CD4-positive, alpha-beta memory T cell (primary cell): ENCODE measurements around the gene ABCB6. TPM values are rescaled to one million over a fixed set of nuclear protein-coding genes. Genes with fewer than 3 reads are reported as not detected.
A peak's percentile ranks its signal among the peaks of the same experiment; 100 is the strongest.
"Not testable (repeated sequence)": the region's sequence is repeated elsewhere in the genome, so short reads cannot be mapped to it uniquely, and the experiment has no call there.

ENCODE experiments used
- CTCF ChIA-PET: fragments of 350-600 bp; sonication (Branson Sonifier 250); formaldehyde crosslinking; loops from one replicate; lab custom pipeline; 2021; ENCODE audit warnings: inconsistent platforms; ENCODE audit not compliant: partially characterized antibody; lab: Charles Lee
- POLR2A ChIA-PET: fragments of 350-600 bp; sonication (Branson Sonifier 250); formaldehyde crosslinking; loops from one replicate; lab custom pipeline; 2021; ENCODE audit not compliant: partially characterized antibody; lab: Charles Lee
- DNase-seq, 5 donors: peaks; one replicate each; pipeline versions ENCODE4 v3.0.0 to v3.0.0-alpha.2; 2020 to 2022; ENCODE audit warnings: mixed read lengths in 1 of 5
- H3K27ac ChIP-seq: one replicate; pipeline ENCODE4 v1.7.0; 2013; ENCODE audit warnings: low read depth, low read length
- H3K27me3 ChIP-seq: 2 replicates; pipeline ENCODE4 v1.7.0; 2013; ENCODE audit warnings: mild to moderate bottlenecking, low read length, moderate library complexity; ENCODE audit not compliant: insufficient read depth
- H3K36me3 ChIP-seq: 2 replicates; pipeline ENCODE4 v1.7.0; 2013; ENCODE audit warnings: mild to moderate bottlenecking, low read length, moderate library complexity; ENCODE audit not compliant: insufficient read depth
- H3K4me1 ChIP-seq: 2 replicates; pipeline ENCODE4 v1.7.0; 2013; ENCODE audit warnings: mild to moderate bottlenecking, low read length, moderate library complexity; ENCODE audit not compliant: insufficient read depth
- H3K4me3 ChIP-seq, 2 donors: one replicate each; pipeline ENCODE4 v1.7.0; 2013; ENCODE audit warnings: low read length in 2 of 2, mild to moderate bottlenecking in 1 of 2
- H3K9me3 ChIP-seq, 2 donors: one replicate each; pipeline ENCODE4 v1.7.0; 2013; ENCODE audit warnings: low read length in 2 of 2, control low read depth in 1 of 2; ENCODE audit not compliant: control insufficient read depth in 1 of 2
- H3K27ac Mint-ChIP-seq, 7 donors: one replicate each; pipeline ENCODE4 v1.8.0; 2020 to 2021; ENCODE audit warnings: mixed read lengths in 7 of 7, mild to moderate bottlenecking in 6 of 7, inconsistent platforms in 3 of 7, moderate library complexity in 3 of 7
- H3K27me3 Mint-ChIP-seq, 2 donors: one replicate each; pipeline ENCODE4 v1.8.0; 2020 to 2021; ENCODE audit warnings: mixed read lengths in 2 of 2
- H3K36me3 Mint-ChIP-seq, 2 donors: one replicate each; pipeline ENCODE4 v1.8.0; 2020 to 2021; ENCODE audit warnings: mixed read lengths in 2 of 2, inconsistent platforms in 1 of 2, mild to moderate bottlenecking in 1 of 2
- H3K4me1 Mint-ChIP-seq, 4 donors: one replicate each; pipeline ENCODE4 v1.8.0; 2020 to 2021; ENCODE audit warnings: mixed read lengths in 4 of 4, mild to moderate bottlenecking in 1 of 4
- H3K4me3 Mint-ChIP-seq, 8 donors: one replicate each; pipeline ENCODE4 v1.8.0; 2020 to 2021; ENCODE audit warnings: mixed read lengths in 8 of 8, mild to moderate bottlenecking in 7 of 8, moderate library complexity in 6 of 8, inconsistent platforms in 3 of 8
- H3K9me3 Mint-ChIP-seq, 8 donors: one replicate each; pipeline ENCODE4 v1.8.0; 2020 to 2021; ENCODE audit warnings: mixed read lengths in 8 of 8, mild to moderate bottlenecking in 5 of 8, inconsistent platforms in 3 of 8, moderate library complexity in 1 of 8
- intact Hi-C: fragments of 100-400 bp; cut with micrococcal nuclease; formaldehyde crosslinking; loops from one replicate; pipeline ENCODE4 v1.15.1; 2023
- polyA plus RNA-seq, 2 donors: library from polyadenylated mRNA; unstranded; fragments of 300-500 nt; fragmentation: Illumina TruSeq; gene quantifications; one replicate each; pipeline ENCODE4 v1.2.3, GENCODE V29; 2021
- total RNA-seq, 2 experiments: library from RNA; stranded (reverse); gene quantifications; one replicate each; pipeline ENCODE4 v1.2.3, GENCODE V29; 2021

ABCB6 gene
- total and polyA plus RNA-seq, 4 experiments from 2014 or later = 1.4 to 11.1 (median 7.5) TPM

- peak within 1 kb of the TSS; percentile 87 for H3K27ac ChIP-seq
- peak within 1 kb of the TSS; percentile 67 to 88 for H3K4me3 ChIP-seq
- H3K4me3 Mint-ChIP-seq = peak within 1 kb of the TSS; percentile 88 to 95 (median 94)
- H3K36me3 ChIP-seq = peaks cover 24% of the 10 kb centered on the region
- H3K9me3 Mint-ChIP-seq = no peaks in the 10 kb centered on the region
- DNase-seq = peak; percentile 93 to 98 (median 95)
- H3K4me1 ChIP-seq = peaks cover 39% of the 10 kb centered on the region
- H3K27me3 Mint-ChIP-seq = no peaks in the 10 kb centered on the region
- POLR2A ChIA-PET = interaction anchor here (0.7 to 15.3 kb wide), 26 partner anchors 9 to 990 kb away, joined by 3 to 424 read pairs (median 10); partner anchors contain the start of genes ABCB6, ANKZF1, ARPC2 and ATG9A
- peaks cover 11 to 25% of the 10 kb centered on the region in 2 donors for H3K36me3 Mint-ChIP-seq
- H3K27ac Mint-ChIP-seq = peak within 1 kb of the TSS; percentile 93 to 98 (median 97)
- CTCF ChIA-PET = interaction anchor here (0.6 to 14.5 kb wide), 14 partner anchors 9 to 91 kb away, joined by 3 to 253 read pairs (median 4); partner anchors contain the start of genes CNPPD1, DNAJB2, GLB1L and NHEJ1
- intact Hi-C loops = loop anchor here (1.0 to 2.0 kb wide), 6 partner anchors 23 to 182 kb away; partner anchors contain the start of genes ANKZF1, ATG9A, DNAJB2 and NHEJ1
- no peaks in the 10 kb centered on the region for H3K9me3 ChIP-seq
- peaks cover 22 to 53% (median 36%) of the 10 kb centered on the region in 4 donors for H3K4me1 Mint-ChIP-seq
- H3K27me3 ChIP-seq = no peaks in the 10 kb centered on the region
These were observed 12.2 kb downstream of the ABCB6 start, which contains the start of gene ZFAND2B for GRCh38 chr2:219206328-219207133. TSS of gene ZFAND2B (plus strand) at chr2:219206782. CDS start at chr2:219206988, 206 bp downstream.

GRCh38 chr2:219205981-219206327, 12.8 kb downstream of the ABCB6 start:
- ChIA-PET POLR2A (interaction anchor here (0.7 to 15.3 kb wide), 24 partner anchors 9 to 308 kb away, joined by 3 to 424 read pairs (median 12); partner anchors contain the start of genes ABCB6, ANKZF1, ATG9A and CNPPD1), CTCF (interaction anchor here (0.6 to 14.5 kb wide), 14 partner anchors 9 to 92 kb away, joined by 3 to 253 read pairs (median 4); partner anchors contain the start of genes CNPPD1, DNAJB2, GLB1L and NHEJ1)
- Histone ChIP-seq H3K4me1 (peaks cover 34% of the 10 kb centered on the region), H3K9me3 (no peaks in the 10 kb centered on the region), H3K27ac (peak overlapping the region; percentile 87), H3K27me3 (no peaks in the 10 kb centered on the region), H3K36me3 (peaks cover 24% of the 10 kb centered on the region), H3K4me3 (peak overlapping the region; percentile 67 to 88)
- Mint-ChIP-seq H3K27me3 (no peaks in the 10 kb centered on the region), H3K4me1 (peaks cover 18 to 48% (median 31%) of the 10 kb centered on the region in 4 donors), H3K27ac (peak overlapping the region; percentile 93 to 98 (median 97)), H3K9me3 (no peaks in the 10 kb centered on the region), H3K4me3 (peak overlapping the region; percentile 88 to 95 (median 94)), H3K36me3 (peaks cover 11 to 21% of the 10 kb centered on the region in 2 donors)
- no peak for DNase-seq
- intact Hi-C loops = loop anchor here (1.0 to 2.0 kb wide), 6 partner anchors 23 to 183 kb away; partner anchors contain the start of genes ANKZF1, ATG9A, DNAJB2 and NHEJ1

- Histone ChIP-seq H3K27me3 (no peaks in the 10 kb centered on the region), H3K36me3 (peaks cover 24% of the 10 kb centered on the region), H3K27ac (no peak overlapping the region), H3K4me1 (peaks cover 26% of the 10 kb centered on the region), H3K9me3 (no peaks in the 10 kb centered on the region), H3K4me3 (no peak overlapping the region)
- H3K4me1 Mint-ChIP-seq = peaks cover 18 to 43% (median 29%) of the 10 kb centered on the region in 4 donors
- peak overlapping the region in 5 of 8 donors; percentile 15 to 52 (median 35) for H3K4me3 Mint-ChIP-seq
- H3K27me3 Mint-ChIP-seq = no peaks in the 10 kb centered on the region
- H3K27ac Mint-ChIP-seq = peak overlapping the region in 6 of 7 donors; percentile 14 to 93 (median 47)
- intact Hi-C loops = no loop called here
- H3K9me3 Mint-ChIP-seq = no peaks in the 10 kb centered on the region
- DNase-seq = no peak
- CTCF ChIA-PET = interaction anchor here (1.0 to 4.2 kb wide), 4 partner anchors 9 to 90 kb away, joined by 3 to 22 read pairs (median 3); no protein-coding TSS in a partner anchor
- POLR2A ChIA-PET = interaction anchor here (1.6 to 15.3 kb wide), 7 partner anchors 12 to 89 kb away, joined by 3 to 424 read pairs (median 40); partner anchors contain the start of genes ABCB6, CNPPD1, RETREG2 and SLC23A3
- H3K36me3 Mint-ChIP-seq = peaks cover 11 to 21% of the 10 kb centered on the region in 2 donors
These were observed 13.6 kb downstream of the ABCB6 start for GRCh38 chr2:219205165-219205538.

GRCh38 chr2:219204425-219205164, 14.2 kb downstream of the ABCB6 start:
- Histone ChIP-seq H3K4me3 (no peak overlapping the region), H3K27me3 (no peaks in the 10 kb centered on the region), H3K9me3 (no peaks in the 10 kb centered on the region), H3K36me3 (peaks cover 21% of the 10 kb centered on the region), H3K4me1 (peaks cover 20% of the 10 kb centered on the region), H3K27ac (no peak overlapping the region)
- Mint-ChIP-seq H3K9me3 (no peaks in the 10 kb centered on the region), H3K27ac (peak overlapping the region in 2 of 7 donors; percentile 63 to 93), H3K4me3 (peak overlapping the region in 3 of 8 donors; percentile 15 to 35 (median 20)), H3K4me1 (peaks cover 18 to 38% (median 26%) of the 10 kb centered on the region in 4 donors), H3K27me3 (peaks cover under 1% of the 10 kb centered on the region in 2 donors), H3K36me3 (peaks cover 10 to 18% of the 10 kb centered on the region in 2 donors)
- intact Hi-C loops = no loop called here
- DNase-seq = no peak
- POLR2A ChIA-PET = interaction anchor here (1.6 kb wide), 1 partner anchor 49 kb away, joined by 3 read pairs; the partner anchor contains the start of genes TUBA4A and TUBA4B
- CTCF ChIA-PET = interaction anchor here (0.8 to 1.2 kb wide), 4 partner anchors 34 to 91 kb away, joined by 3 to 4 read pairs (median 4); no protein-coding TSS in a partner anchor

GRCh38 chr2:219201331-219201730, 17.4 kb downstream of the ABCB6 start:
- H3K4me1 ChIP-seq, DNase-seq, intact Hi-C loops, H3K9me3 ChIP-seq, H3K27ac ChIP-seq, H3K27me3 Mint-ChIP-seq, H3K4me3 Mint-ChIP-seq, H3K4me3 ChIP-seq, H3K27ac Mint-ChIP-seq, H3K36me3 ChIP-seq, H3K9me3 Mint-ChIP-seq, H3K27me3 ChIP-seq, H3K36me3 Mint-ChIP-seq: not testable (repeated sequence)
- ChIA-PET POLR2A (interaction anchor here (1.5 to 2.5 kb wide), 2 partner anchors 20 to 25 kb away, joined by 4 to 8 read pairs; partner anchors contain the start of gene CNPPD1), CTCF (interaction anchor here (1.4 to 3.4 kb wide), 5 partner anchors 10 to 94 kb away, joined by 3 to 15 read pairs (median 7); no protein-coding TSS in a partner anchor)
- H3K4me1 Mint-ChIP-seq = peaks cover 6 to 13% (median 8%) of the 10 kb centered on the region in 4 donors

- POLR2A ChIA-PET = interaction anchor here (1.5 to 2.5 kb wide), 2 partner anchors 19 to 24 kb away, joined by 4 to 8 read pairs; partner anchors contain the start of gene CNPPD1
- H3K9me3 Mint-ChIP-seq, H3K9me3 ChIP-seq, H3K36me3 ChIP-seq, H3K27me3 ChIP-seq, H3K27ac ChIP-seq, H3K4me1 Mint-ChIP-seq, H3K27me3 Mint-ChIP-seq, H3K4me3 ChIP-seq, intact Hi-C loops, H3K36me3 Mint-ChIP-seq, H3K4me1 ChIP-seq: not testable (repeated sequence)
- peak in 1 of 5 donors; percentile 15 for DNase-seq
- Mint-ChIP-seq H3K27ac (peak overlapping the region in 6 of 7 donors; percentile 47 to 94 (median 67)), H3K4me3 (peak overlapping the region; percentile 63 to 83 (median 81))
- CTCF ChIA-PET = interaction anchor here (1.4 to 3.4 kb wide), 5 partner anchors 10 to 94 kb away, joined by 3 to 15 read pairs (median 7); no protein-coding TSS in a partner anchor
These were observed 18.0 kb downstream of the ABCB6 start for GRCh38 chr2:219200502-219201326.
